ENCODE data around the gene ANG. TPM values are rescaled to one million over a fixed set of nuclear protein-coding genes. Genes with fewer than 3 reads are reported as not detected.

The ANG gene
- 10 to 100 TPM; 34.7 to 75.0 (median 55.2) TPM for total RNA-seq

DNA sequence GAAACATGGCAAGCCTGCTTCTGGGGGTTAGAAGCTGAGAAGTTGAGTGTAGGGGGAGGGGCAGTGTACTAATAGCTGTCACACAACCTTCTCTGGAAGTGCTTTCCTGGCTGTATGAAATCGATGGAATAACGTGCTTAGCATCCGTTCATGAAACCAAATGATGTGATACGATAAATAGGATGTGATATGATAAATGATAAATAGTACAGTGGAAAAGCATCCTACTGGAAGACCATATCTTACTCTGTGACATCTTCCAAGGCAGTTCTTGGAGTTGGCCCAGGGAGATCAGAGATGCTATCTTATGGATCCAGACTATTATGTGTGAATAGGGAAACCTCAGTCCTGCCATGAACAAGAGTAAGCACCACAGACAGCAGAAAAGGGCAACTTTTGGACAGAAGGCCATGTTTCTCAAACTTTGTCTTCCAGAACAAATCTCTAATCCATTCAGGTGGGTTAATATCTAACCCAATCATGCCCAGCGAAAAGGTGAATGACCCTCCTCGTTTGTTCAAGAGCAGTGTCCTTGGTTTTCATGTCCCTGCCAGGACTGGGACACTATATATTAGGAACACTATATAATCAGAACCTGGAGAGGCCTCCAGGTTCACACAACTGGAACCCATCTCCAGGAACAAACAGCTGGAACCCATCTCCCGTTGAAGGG is at the start of gene ANG:
Gene ANG (plus strand): TSS at position 598 of the 673 bp plus-strand sequence. CDS start 4,801 bp downstream, outside the sequence.
- TF ChIP-seq, protein P1, sequence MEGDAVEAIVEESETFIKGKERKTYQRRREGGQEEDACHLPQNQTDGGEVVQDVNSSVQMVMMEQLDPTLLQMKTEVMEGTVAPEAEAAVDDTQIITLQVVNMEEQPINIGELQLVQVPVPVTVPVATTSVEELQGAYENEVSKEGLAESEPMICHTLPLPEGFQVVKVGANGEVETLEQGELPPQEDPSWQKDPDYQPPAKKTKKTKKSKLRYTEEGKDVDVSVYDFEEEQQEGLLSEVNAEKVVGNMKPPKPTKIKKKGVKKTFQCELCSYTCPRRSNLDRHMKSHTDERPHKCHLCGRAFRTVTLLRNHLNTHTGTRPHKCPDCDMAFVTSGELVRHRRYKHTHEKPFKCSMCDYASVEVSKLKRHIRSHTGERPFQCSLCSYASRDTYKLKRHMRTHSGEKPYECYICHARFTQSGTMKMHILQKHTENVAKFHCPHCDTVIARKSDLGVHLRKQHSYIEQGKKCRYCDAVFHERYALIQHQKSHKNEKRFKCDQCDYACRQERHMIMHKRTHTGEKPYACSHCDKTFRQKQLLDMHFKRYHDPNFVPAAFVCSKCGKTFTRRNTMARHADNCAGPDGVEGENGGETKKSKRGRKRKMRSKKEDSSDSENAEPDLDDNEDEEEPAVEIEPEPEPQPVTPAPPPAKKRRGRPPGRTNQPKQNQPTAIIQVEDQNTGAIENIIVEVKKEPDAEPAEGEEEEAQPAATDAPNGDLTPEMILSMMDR (IDR thresholded peaks at IDR 0.05; ENCODE audit: low read depth) = no peak

- TF ChIP-seq, protein P1 (IDR thresholded peaks at IDR 0.05; ENCODE audit: low read depth) = no peak
Observed at GRCh38 chr14:20641591-20641990, 47.0 kb upstream of the ANG start, which contains the start of gene OR6S1. TSS of gene OR6S1 (minus strand) at chr14:20641691. CDS start at chr14:20641691, 0 bp downstream.

DNA sequence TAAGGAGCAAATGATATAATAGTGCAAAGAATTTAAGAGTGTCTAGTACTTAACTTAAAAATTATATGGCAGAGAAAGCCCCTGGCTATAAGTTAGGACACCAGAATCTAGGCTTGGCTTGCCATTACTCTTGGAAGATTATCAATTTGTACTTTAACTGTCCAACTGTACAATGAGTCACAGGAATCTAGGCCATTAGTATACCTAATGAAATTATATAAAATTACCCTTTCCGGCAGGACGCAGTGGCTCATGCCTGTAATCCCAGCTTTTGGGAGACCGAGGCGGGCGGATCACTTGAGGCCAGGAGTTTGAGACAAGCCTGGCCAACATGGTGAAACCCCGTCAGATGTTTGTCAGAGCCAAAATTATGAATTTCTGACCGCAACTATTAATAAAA is 46.4 kb upstream of the ANG start:
- TF ChIP-seq, protein P1 (IDR thresholded peaks at IDR 0.05; ENCODE audit: low read depth) = no peak

DNA sequence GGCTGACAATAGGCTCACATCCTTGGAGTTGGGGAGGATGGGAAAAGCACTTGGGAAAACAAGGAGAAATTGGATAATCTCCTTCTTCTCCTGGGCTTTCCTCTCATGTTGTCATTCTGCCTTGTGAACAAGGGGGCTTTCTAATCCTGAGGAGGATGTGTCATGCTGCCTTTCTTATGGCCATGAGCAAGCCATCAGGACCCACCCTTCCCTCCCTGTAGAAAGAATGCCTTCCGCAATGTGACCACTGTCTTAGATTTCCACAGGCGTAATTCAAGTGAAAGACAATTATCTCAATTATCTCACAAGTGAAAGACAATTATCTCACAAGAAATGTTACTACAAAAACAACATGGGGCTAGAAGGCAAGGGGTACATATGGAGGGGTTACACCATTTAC is 44.0 kb upstream of the ANG start:
- TF ChIP-seq, protein P1 (IDR thresholded peaks at IDR 0.05; ENCODE audit: low read depth) = no peak

GRCh38 chr14:20645481-20645880 is 43.1 kb upstream of the ANG start:
- TF ChIP-seq, protein P1 (IDR thresholded peaks at IDR 0.05; ENCODE audit: low read depth) = no peak

GRCh38 chr14:20652996-20653975 is 35.3 kb upstream of the ANG start:
- TF ChIP-seq, protein P1 (IDR thresholded peaks at IDR 0.05; ENCODE audit: low read depth) = no peak

DNA sequence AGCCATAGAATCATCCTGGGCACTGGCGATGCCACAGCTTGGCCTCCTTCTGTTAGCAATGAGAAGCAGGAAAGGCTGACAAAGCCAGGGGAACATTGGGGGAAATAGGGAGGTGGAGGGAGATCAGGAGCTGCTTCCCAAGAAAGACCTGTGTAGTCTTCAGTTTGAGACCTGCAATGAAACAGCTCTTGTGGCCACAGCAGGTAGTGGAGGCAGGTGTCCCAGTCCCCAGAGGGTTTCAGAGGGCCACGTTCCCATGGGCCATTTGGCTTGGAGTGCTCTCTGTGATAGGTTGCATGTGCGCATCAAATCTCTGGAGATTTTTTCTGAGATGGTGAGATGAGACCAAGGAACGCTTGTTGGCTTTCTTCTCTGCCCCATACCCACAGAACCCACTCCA is 32.7 kb upstream of the ANG start:
- TF ChIP-seq, protein P1 (IDR thresholded peaks at IDR 0.05; ENCODE audit: low read depth) = no peak

Data from subcutaneous adipose tissue (tissue), 4 donors.